SU-DHL-6 (cell line): ENCODE measurements around the gene SAMD9.
A peak's percentile ranks its signal among the peaks of the same experiment; 100 is the strongest.

Experiments
- H2AFZ ChIP-seq: fragments of 200-600 bp; sonication (generic); 2 replicates; pipeline ENCODE4 v1.6.1; 2014; ENCODE audit warnings: low read depth, mild to moderate bottlenecking, moderate library complexity, mixed read lengths, antibody characterized with exemption, low read length; ENCODE audit not compliant: severe bottlenecking
- H3F3A ChIP-seq: fragments of 200-600 bp; shearing (Covaris generic); 2 replicates; pipeline ENCODE4 v1.6.0; 2016; ENCODE audit warnings: antibody characterized with exemption, mild to moderate bottlenecking; ENCODE audit not compliant: insufficient read depth
- H3K27ac ChIP-seq: fragments of 200-600 bp; sonication (generic); 2 replicates; pipeline ENCODE4 v1.5.1; 2016; ENCODE audit warnings: low read depth, mild to moderate bottlenecking, low read length, moderate library complexity, mixed read lengths
- H3K27me3 ChIP-seq: fragments of 200-600 bp; sonication (generic), shearing (Covaris generic); 2 replicates; pipeline ENCODE4 v1.6.0; 2014; ENCODE audit warnings: mild to moderate bottlenecking, low read length
- H3K36me3 ChIP-seq: fragments of 200-600 bp; sonication (generic); 2 replicates; pipeline ENCODE4 v1.6.1; 2014; ENCODE audit warnings: mild to moderate bottlenecking, low read length, mixed read lengths
- H3K4me2 ChIP-seq: fragments of 300-600, 200-600 bp; shearing (Covaris generic), sonication (generic); 2 replicates; pipeline ENCODE4 v1.6.0; 2014; ENCODE audit warnings: low read length, low read depth, mild to moderate bottlenecking; ENCODE audit not compliant: poor library complexity, severe bottlenecking
- H3K4me3 ChIP-seq: fragments of 200-600 bp; sonication (generic); 2 replicates; pipeline ENCODE4 v1.5.1; 2014; ENCODE audit warnings: antibody characterized with exemption, low read length, mild to moderate bottlenecking, mixed read lengths; ENCODE audit not compliant: insufficient read depth, poor library complexity, severe bottlenecking
- H3K79me2 ChIP-seq: fragments of 200-600 bp; sonication (generic); 2 replicates; pipeline ENCODE4 v1.6.1; 2014; ENCODE audit warnings: mild to moderate bottlenecking, low read length, moderate library complexity; ENCODE audit not compliant: insufficient read depth
- H3K9ac ChIP-seq: fragments of 200-600 bp; sonication (generic); 2 replicates; pipeline ENCODE4 v1.7.0; 2014; ENCODE audit warnings: mild to moderate bottlenecking, low read length
- H3K9me2 ChIP-seq: fragments of 200-600 bp; sonication (generic); replicated peaks from 2 replicates; pipeline ENCODE4 v1.6.1; 2014; ENCODE audit warnings: low read length; ENCODE audit not compliant: insufficient read depth
- H3K9me3 ChIP-seq: fragments of 200-600 bp; sonication (generic); 2 replicates; pipeline ENCODE4 v1.6.1; 2014; ENCODE audit warnings: low read length, mixed read lengths; ENCODE audit not compliant: insufficient read depth
- H4K20me1 ChIP-seq: fragments of 200-600 bp; sonication (generic); 2 replicates; pipeline ENCODE4 v1.6.1; 2014; ENCODE audit warnings: low read depth, mild to moderate bottlenecking, antibody characterized with exemption, low read length, moderate library complexity, mixed read lengths
- CTCF ChIP-seq: fragments of 200-600 bp; sonication (generic); IDR thresholded peaks from one replicate; pipeline ENCODE4 v1.5.1; 2017; ENCODE audit warnings: antibody characterized with exemption, mild to moderate bottlenecking, low read length, moderate library complexity; ENCODE audit not compliant: insufficient read depth, poor library complexity, severe bottlenecking
- EZH2phosphoT487 ChIP-seq: fragments of 200-600 bp; sonication (generic), shearing (Covaris generic); conservative IDR thresholded peaks from 2 replicates; pipeline ENCODE4 v1.6.1; 2018; ENCODE audit warnings: mild to moderate bottlenecking, antibody characterized with exemption, low read length, moderate library complexity, mixed read lengths

Gene SAMD9

GRCh38 chr7:93148144-93148543, 30.4 kb upstream of the SAMD9 start, which contains the start of gene SAMD9L:
Gene SAMD9L, minus strand, starts transcription at chr7:93148385. Its CDS starts 12,414 bp downstream, at chr7:93135971.
- no peaks in the 10 kb centered on the region for H3K27me3 ChIP-seq
- H3K4me2 ChIP-seq, result peak within 1 kb of the TSS; percentile 34
- H3K9me3 ChIP-seq, result no peaks in the 10 kb centered on the region
- no peaks in the 10 kb centered on the region for H3F3A ChIP-seq
- TF ChIP-seq CTCF (no peak), EZH2phosphoT487 (no peak)
- H3K36me3 ChIP-seq, result no peaks in the 10 kb centered on the region
- no peaks in the 10 kb centered on the region for H3K79me2 ChIP-seq
- H3K4me3 ChIP-seq, result peak within 1 kb of the TSS; percentile 10
- no peaks in the 10 kb centered on the region for H3K9me2 ChIP-seq
- 0 out of 2 replicates have a peak within 1 kb of the TSS, but pooled peaks have one; percentile 3 for H3K9ac ChIP-seq
- no peak within 1 kb of the TSS for H3K27ac ChIP-seq
- H2AFZ ChIP-seq, result peak within 1 kb of the TSS; percentile 64
- no peaks in the 10 kb centered on the region for H4K20me1 ChIP-seq

- H4K20me1 ChIP-seq, result no peaks in the 10 kb centered on the region
- no peaks in the 10 kb centered on the region for H3K27me3 ChIP-seq
- H3K9ac ChIP-seq, result no peak overlapping the region
- H3K9me3 ChIP-seq, result no peaks in the 10 kb centered on the region
- H3K36me3 ChIP-seq, result no peaks in the 10 kb centered on the region
- no peaks in the 10 kb centered on the region for H3K79me2 ChIP-seq
- TF ChIP-seq CTCF (no peak), EZH2phosphoT487 (no peak)
- no peaks in the 10 kb centered on the region for H3F3A ChIP-seq
- H2AFZ ChIP-seq, result no peak overlapping the region
- no peaks in the 10 kb centered on the region for H3K9me2 ChIP-seq
- H3K27ac ChIP-seq, result no peak overlapping the region
- peak overlapping the region; percentile 10 for H3K4me3 ChIP-seq
- peak overlapping the region; percentile 34 for H3K4me2 ChIP-seq
Measured at GRCh38 chr7:93147363-93147762, 29.6 kb upstream of the SAMD9 start.

GRCh38 chr7:93146472-93147141, 28.8 kb upstream of the SAMD9 start:
- no peaks in the 10 kb centered on the region for H3K36me3 ChIP-seq
- H3K9me3 ChIP-seq, result no peaks in the 10 kb centered on the region
- no peaks in the 10 kb centered on the region for H3F3A ChIP-seq
- H3K79me2 ChIP-seq, result no peaks in the 10 kb centered on the region
- no peak overlapping the region for H3K4me3 ChIP-seq
- H3K4me2 ChIP-seq, result no peak overlapping the region
- H2AFZ ChIP-seq, result no peak overlapping the region
- H3K9me2 ChIP-seq, result no peaks in the 10 kb centered on the region
- no peak overlapping the region for H3K27ac ChIP-seq
- no peak overlapping the region for H3K9ac ChIP-seq
- H3K27me3 ChIP-seq, result no peaks in the 10 kb centered on the region
- TF ChIP-seq CTCF (no peak), EZH2phosphoT487 (no peak)
- H4K20me1 ChIP-seq, result no peaks in the 10 kb centered on the region
